ENCODE data around the gene DVL3. TPM values are rescaled to one million over a fixed set of nuclear protein-coding genes. Genes with fewer than 3 reads are reported as not detected.

Gene DVL3
- polyA plus RNA-seq, 1 donor from 2014 or later = 78.9 TPM

DNA sequence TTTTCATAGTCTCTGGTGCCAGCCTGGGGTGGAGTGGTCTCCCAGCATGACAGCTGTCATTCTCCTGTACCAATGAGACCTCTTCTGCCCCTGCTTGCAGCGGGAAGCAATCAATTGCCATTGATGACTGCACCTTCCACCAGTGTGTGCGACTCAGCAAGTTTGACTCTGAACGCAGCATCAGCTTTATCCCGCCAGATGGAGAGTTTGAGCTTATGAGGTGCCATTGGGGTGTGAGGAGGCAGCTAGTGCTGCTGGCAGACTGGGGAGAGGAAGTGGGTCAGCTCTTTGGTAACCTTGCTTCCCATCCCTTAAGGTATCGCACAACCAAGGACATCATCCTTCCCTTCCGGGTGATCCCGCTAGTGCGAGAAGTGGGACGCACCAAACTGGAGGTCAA is 26.4 kb downstream of the DVL3 start:
- Histone ChIP-seq H3K9me3 (ENCODE audit: low read length) (no peaks in the 10 kb centered on the region), H4K20me1 (ENCODE audit: insufficient read depth) (peaks cover 6% of the 10 kb centered on the region)

DNA sequence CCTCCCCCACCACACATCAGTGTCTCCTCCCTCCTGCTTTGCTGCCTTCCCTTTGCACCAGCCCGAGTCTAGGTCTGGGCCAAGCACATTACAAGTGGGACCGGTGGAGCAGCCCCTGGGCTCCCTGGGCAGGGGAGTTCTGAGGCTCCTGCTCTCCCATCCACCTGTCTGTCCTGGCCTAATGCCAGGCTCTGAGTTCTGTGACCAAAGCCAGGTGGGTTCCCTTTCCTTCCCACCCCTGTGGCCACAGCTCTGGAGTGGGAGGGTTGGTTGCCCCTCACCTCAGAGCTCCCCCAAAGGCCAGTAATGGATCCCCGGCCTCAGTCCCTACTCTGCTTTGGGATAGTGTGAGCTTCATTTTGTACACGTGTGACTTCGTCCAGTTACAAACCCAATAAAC is 28.5 kb downstream of the DVL3 start:
- TF ChIP-seq RAD21 (conservative IDR thresholded peaks at IDR 0.05) (no peak), EZH2 (IDR thresholded peaks at IDR 0.05; ENCODE audit: borderline replicate concordance, insufficient read depth, low read length, poor library complexity, severe bottlenecking) (no peak), SMC3 (conservative IDR thresholded peaks at IDR 0.05; ENCODE audit: poor library complexity) (no peak), POLR2AphosphoS5 (IDR thresholded peaks at IDR 0.05) (no peak), MXI1 (conservative IDR thresholded peaks at IDR 0.05; ENCODE audit: poor library complexity, severe bottlenecking) (no peak), TAF1 (IDR thresholded peaks at IDR 0.05; ENCODE audit: low read depth) (no peak), EP300 (conservative IDR thresholded peaks at IDR 0.05; ENCODE audit: poor library complexity, severe bottlenecking) (no peak)
- TF ChIP-seq, protein P1, sequence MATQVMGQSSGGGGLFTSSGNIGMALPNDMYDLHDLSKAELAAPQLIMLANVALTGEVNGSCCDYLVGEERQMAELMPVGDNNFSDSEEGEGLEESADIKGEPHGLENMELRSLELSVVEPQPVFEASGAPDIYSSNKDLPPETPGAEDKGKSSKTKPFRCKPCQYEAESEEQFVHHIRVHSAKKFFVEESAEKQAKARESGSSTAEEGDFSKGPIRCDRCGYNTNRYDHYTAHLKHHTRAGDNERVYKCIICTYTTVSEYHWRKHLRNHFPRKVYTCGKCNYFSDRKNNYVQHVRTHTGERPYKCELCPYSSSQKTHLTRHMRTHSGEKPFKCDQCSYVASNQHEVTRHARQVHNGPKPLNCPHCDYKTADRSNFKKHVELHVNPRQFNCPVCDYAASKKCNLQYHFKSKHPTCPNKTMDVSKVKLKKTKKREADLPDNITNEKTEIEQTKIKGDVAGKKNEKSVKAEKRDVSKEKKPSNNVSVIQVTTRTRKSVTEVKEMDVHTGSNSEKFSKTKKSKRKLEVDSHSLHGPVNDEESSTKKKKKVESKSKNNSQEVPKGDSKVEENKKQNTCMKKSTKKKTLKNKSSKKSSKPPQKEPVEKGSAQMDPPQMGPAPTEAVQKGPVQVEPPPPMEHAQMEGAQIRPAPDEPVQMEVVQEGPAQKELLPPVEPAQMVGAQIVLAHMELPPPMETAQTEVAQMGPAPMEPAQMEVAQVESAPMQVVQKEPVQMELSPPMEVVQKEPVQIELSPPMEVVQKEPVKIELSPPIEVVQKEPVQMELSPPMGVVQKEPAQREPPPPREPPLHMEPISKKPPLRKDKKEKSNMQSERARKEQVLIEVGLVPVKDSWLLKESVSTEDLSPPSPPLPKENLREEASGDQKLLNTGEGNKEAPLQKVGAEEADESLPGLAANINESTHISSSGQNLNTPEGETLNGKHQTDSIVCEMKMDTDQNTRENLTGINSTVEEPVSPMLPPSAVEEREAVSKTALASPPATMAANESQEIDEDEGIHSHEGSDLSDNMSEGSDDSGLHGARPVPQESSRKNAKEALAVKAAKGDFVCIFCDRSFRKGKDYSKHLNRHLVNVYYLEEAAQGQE (IDR thresholded peaks at IDR 0.05; ENCODE audit: borderline replicate concordance) = no peak
- TF ChIP-seq, protein P2, sequence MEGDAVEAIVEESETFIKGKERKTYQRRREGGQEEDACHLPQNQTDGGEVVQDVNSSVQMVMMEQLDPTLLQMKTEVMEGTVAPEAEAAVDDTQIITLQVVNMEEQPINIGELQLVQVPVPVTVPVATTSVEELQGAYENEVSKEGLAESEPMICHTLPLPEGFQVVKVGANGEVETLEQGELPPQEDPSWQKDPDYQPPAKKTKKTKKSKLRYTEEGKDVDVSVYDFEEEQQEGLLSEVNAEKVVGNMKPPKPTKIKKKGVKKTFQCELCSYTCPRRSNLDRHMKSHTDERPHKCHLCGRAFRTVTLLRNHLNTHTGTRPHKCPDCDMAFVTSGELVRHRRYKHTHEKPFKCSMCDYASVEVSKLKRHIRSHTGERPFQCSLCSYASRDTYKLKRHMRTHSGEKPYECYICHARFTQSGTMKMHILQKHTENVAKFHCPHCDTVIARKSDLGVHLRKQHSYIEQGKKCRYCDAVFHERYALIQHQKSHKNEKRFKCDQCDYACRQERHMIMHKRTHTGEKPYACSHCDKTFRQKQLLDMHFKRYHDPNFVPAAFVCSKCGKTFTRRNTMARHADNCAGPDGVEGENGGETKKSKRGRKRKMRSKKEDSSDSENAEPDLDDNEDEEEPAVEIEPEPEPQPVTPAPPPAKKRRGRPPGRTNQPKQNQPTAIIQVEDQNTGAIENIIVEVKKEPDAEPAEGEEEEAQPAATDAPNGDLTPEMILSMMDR (IDR thresholded peaks at IDR 0.05; ENCODE audit: poor library complexity, severe bottlenecking) = no peak
- H3K36me3 ChIP-seq (ENCODE audit: insufficient read depth, low read length) = peaks cover 11% of the 10 kb centered on the region
- H3K4me2 ChIP-seq (ENCODE audit: low read length) = no peak overlapping the region
- H3K27me3 ChIP-seq (ENCODE audit: insufficient read depth, low read depth, low read length) = no peaks in the 10 kb centered on the region
- H3F3A ChIP-seq (ENCODE audit: insufficient read depth, low read length, poor library complexity, severe bottlenecking) = no peaks in the 10 kb centered on the region
- H3K27ac ChIP-seq (ENCODE audit: low read length) = no peak overlapping the region
- no peak overlapping the region for H3K4me3 ChIP-seq (ENCODE audit: low read length)
- H3K9me2 ChIP-seq (ENCODE audit: insufficient read depth, low read length) = no peaks in the 10 kb centered on the region
- H3K9me3 ChIP-seq (ENCODE audit: low read length) = no peaks in the 10 kb centered on the region
- H3K79me2 ChIP-seq (replicated peaks; ENCODE audit: insufficient read depth, low read length) = peaks cover 19% of the 10 kb centered on the region
- no peaks in the 10 kb centered on the region for H4K20me1 ChIP-seq (ENCODE audit: insufficient read depth)
- no peak overlapping the region for H3K9ac ChIP-seq (ENCODE audit: low read length)
- no peak overlapping the region for H2AFZ ChIP-seq (ENCODE audit: low read depth, low read length)

More for the DNA sequence above, 26.4 kb downstream of the DVL3 start:
- H3K9ac ChIP-seq (ENCODE audit: low read length) = no peak overlapping the region
- peaks cover 11% of the 10 kb centered on the region for H3K36me3 ChIP-seq (ENCODE audit: insufficient read depth, low read length)
- no peaks in the 10 kb centered on the region for H3K27me3 ChIP-seq (ENCODE audit: insufficient read depth, low read depth, low read length)
- H3K27ac ChIP-seq (ENCODE audit: low read length) = no peak overlapping the region
- no peaks in the 10 kb centered on the region for H3K9me2 ChIP-seq (ENCODE audit: insufficient read depth, low read length)
- no peak overlapping the region for H3K4me3 ChIP-seq (ENCODE audit: low read length)
- peaks cover 19% of the 10 kb centered on the region for H3K79me2 ChIP-seq (replicated peaks; ENCODE audit: insufficient read depth, low read length)
- H3F3A ChIP-seq (ENCODE audit: insufficient read depth, low read length, poor library complexity, severe bottlenecking) = no peaks in the 10 kb centered on the region
- H3K4me2 ChIP-seq (ENCODE audit: low read length) = no peak overlapping the region
- TF ChIP-seq POLR2AphosphoS5 (IDR thresholded peaks at IDR 0.05) (no peak), SMC3 (conservative IDR thresholded peaks at IDR 0.05; ENCODE audit: poor library complexity) (no peak), MXI1 (conservative IDR thresholded peaks at IDR 0.05; ENCODE audit: poor library complexity, severe bottlenecking) (no peak)
- H2AFZ ChIP-seq (ENCODE audit: low read depth, low read length) = no peak overlapping the region

Measured in neural cell (in vitro differentiated cells).